HepG2 (cell line): ENCODE data around the gene PPP6R2. TPM values are rescaled to one million over a fixed set of nuclear protein-coding genes. Genes with fewer than 3 reads are reported as not detected.
"Not testable (repeated sequence)": the region's sequence is repeated elsewhere in the genome, so short reads cannot be mapped to it uniquely, and the experiment has no call there.

ENCODE experiments used
- ATAC-seq: fragments of 200-7000 bp; cut with Tn5 transposase; 3 replicates; pipeline ENCODE4 v1.9.1; 2020; ENCODE audit warnings: mild to moderate bottlenecking, moderate library complexity
- BruUV-seq: library from RNA; stranded (reverse); fragments of 400-500 nt; replicated peaks from 2 replicates; lab custom pipeline; 2021; lab: Mats Ljungman, UMichigan
- CTCF ChIA-PET: fragments of 300-600 bp; formaldehyde crosslinking; extraction: SDS; loops from one replicate; lab custom pipeline; 2021; ENCODE audit warnings: low total read pairs, inconsistent platforms, low intra/inter-chr PET ratio; lab: Yijun Ruan, JAX
- POLR2A ChIA-PET: fragments of 350-600 bp; sonication (Branson Sonifier 250); formaldehyde crosslinking; loops from one replicate; lab custom pipeline; 2020; ENCODE audit warnings: antibody characterized with exemption, inconsistent platforms; lab: Yijun Ruan, JAX
- DNase-seq: peaks from one replicate; pipeline ENCODE4 v3.0.0-alpha.2; 2015; ENCODE audit warnings: low spot score
- FAIRE-seq: peaks from 3 replicates; lab custom pipeline; 2011; peaks lifted over from hg19 to GRCh38; lab: Jason Lieb, UNC
- H2AFZ ChIP-seq: one replicate; pipeline ENCODE4 v1.6.1; 2011; ENCODE audit warnings: low read length, inconsistent platforms
- H3K27ac ChIP-seq: fragments of 300-600 bp; 3 replicates; pipeline ENCODE4 v1.8.0; 2011; ENCODE audit warnings: mixed run types, mild to moderate bottlenecking, mixed read lengths, low read length, inconsistent platforms; ENCODE audit not compliant: insufficient read depth; ENCODE audit errors: extremely low read length
- H3K27me3 ChIP-seq, 2 experiments: fragments of 200-600 bp in 1 of 2; 2 replicates in 1 of 2; 3 replicates in 1 of 2; pipeline versions ENCODE4 v1.6.0 to v1.8.0; 2011; ENCODE audit warnings: low read length in 2 of 2, mild to moderate bottlenecking in 2 of 2, moderate library complexity in 2 of 2, inconsistent platforms in 1 of 2; ENCODE audit not compliant: insufficient read depth in 2 of 2, control insufficient read depth in 1 of 2
- H3K36me3 ChIP-seq, 2 experiments: fragments of 200-600 bp in 1 of 2; replicated peaks in 1 of 2; 2 replicates in 1 of 2; 3 replicates in 1 of 2; pipeline versions ENCODE4 v1.5.1 to v1.8.0; 2011; ENCODE audit warnings: low read length in 2 of 2, inconsistent platforms in 1 of 2; ENCODE audit not compliant: insufficient read depth in 2 of 2, control insufficient read depth in 1 of 2
- H3K4me1 ChIP-seq: 2 replicates; pipeline ENCODE4 v1.5.1; 2012; ENCODE audit warnings: low read length, inconsistent platforms; ENCODE audit not compliant: insufficient read depth
- H3K4me2 ChIP-seq: 2 replicates; pipeline ENCODE4 v1.6.0; 2011; ENCODE audit warnings: low read depth, low read length, inconsistent platforms
- H3K4me3 ChIP-seq, 3 experiments: fragments of 200-600 bp in 1 of 3; sonication (generic), shearing (Covaris generic) in 1 of 3; replicated peaks in 1 of 3; 2 replicates each; pipeline ENCODE4 v1.5.1; 2011 to 2016; ENCODE audit warnings: low read length in 3 of 3, inconsistent platforms in 2 of 3, low read depth in 2 of 3, mild to moderate bottlenecking in 2 of 3, control low read depth in 1 of 3, mixed read lengths in 1 of 3; ENCODE audit not compliant: insufficient read depth in 1 of 3
- H3K79me2 ChIP-seq: one replicate; pipeline ENCODE4 v1.6.1; 2011; ENCODE audit warnings: low read length, inconsistent platforms; ENCODE audit not compliant: insufficient read depth
- H3K9ac ChIP-seq: 2 replicates; pipeline ENCODE4 v1.6.0; 2011; ENCODE audit warnings: mild to moderate bottlenecking, low read depth, low read length, inconsistent platforms; ENCODE audit not compliant: insufficient read depth
- H3K9me3 ChIP-seq: 2 replicates; pipeline ENCODE4 v1.5.1; 2012; ENCODE audit warnings: mild to moderate bottlenecking, low read length
- H4K20me1 ChIP-seq: 2 replicates; pipeline ENCODE4 v1.6.0; 2011; ENCODE audit warnings: inconsistent platforms, mild to moderate bottlenecking, low read length, moderate library complexity; ENCODE audit not compliant: insufficient read depth
- TOE1 ChIP-seq: sonication (generic); formaldehyde crosslinking; IDR thresholded peaks from 2 replicates; pipeline ENCODE4 v1.4.0; 2020; ENCODE audit warnings: mild to moderate bottlenecking, missing genetic modification reagents
- ZNF232 ChIP-seq: sonication (generic); formaldehyde crosslinking; IDR thresholded peaks from 2 replicates; pipeline ENCODE4 v1.4.0; 2020; ENCODE audit warnings: missing genetic modification reagents, borderline replicate concordance
- WGBS: methylation state at CpG from one replicate; pipeline ENCODE4 v1.1.6; 2017; ENCODE audit warnings: low lambda C conversion rate; 5-methylcytosine and 5-hydroxymethylcytosine counted together
- in situ Hi-C: cut with HindIII; loops from 2 replicates; pipeline ENCODE4 v1.10.0; 2017; ENCODE audit warnings: low pct_unique_long_range_greater_than_20kb; ENCODE audit not compliant: extremely low pct_ligation_motif_present
- intact Hi-C: fragments of 100-400 bp; cut with micrococcal nuclease; formaldehyde crosslinking; loops from one replicate; pipeline ENCODE4 v1.10.0; 2022; ENCODE audit not compliant: unreplicated experiment
- polyA plus RNA-seq, 8 experiments: library from polyadenylated mRNA; depleted of rRNA in 3 of 8; stranded (reverse) in 7 of 8; unstranded in 1 of 8; fragments of >200 nt; fragmentation: Illumina TruSeq in 4 of 8; extraction: Trizol in 4 of 8; gene quantifications; 2 replicates each; pipeline versions ENCODE4 v1.2.1 to v1.2.3, GENCODE V29; 2011 to 2016; ENCODE audit warnings: low read depth in 4 of 8, missing spikeins in 1 of 8, mixed read lengths in 1 of 8; ENCODE audit not compliant: insufficient read depth in 1 of 8
- total RNA-seq, 5 experiments: library from RNA; depleted of rRNA; stranded (reverse); fragments of >200 nt; fragmentation: Illumina TruSeq; extraction: Trizol; gene quantifications; 2 replicates each; pipeline ENCODE4 v1.2.3, GENCODE V29; 2016; ENCODE audit warnings: low read depth in 1 of 5
- TF ChIP-seq, protein P1 (sequence below): sonication (generic); formaldehyde crosslinking; IDR thresholded peaks from 2 replicates; pipeline ENCODE4 v1.5.0; 2020; ENCODE audit warnings: mild to moderate bottlenecking, missing genetic modification reagents
- TF ChIP-seq, protein P2 (sequence below): sonication (generic); formaldehyde crosslinking; IDR thresholded peaks from 2 replicates; pipeline ENCODE4 v1.4.0; 2020; ENCODE audit warnings: missing genetic modification reagents, mild to moderate bottlenecking, borderline replicate concordance
- TF ChIP-seq, protein P3 (sequence below): sonication (generic); formaldehyde crosslinking; IDR thresholded peaks from 2 replicates; pipeline ENCODE4 v1.5.0; 2020; ENCODE audit warnings: mild to moderate bottlenecking, missing genetic modification reagents, borderline replicate concordance
- TF ChIP-seq, protein P4 (sequence below): sonication (generic); formaldehyde crosslinking; IDR thresholded peaks from 2 replicates; pipeline ENCODE4 v1.8.1; 2023; ENCODE audit warnings: mild to moderate bottlenecking, missing genetic modification reagents

The PPP6R2 gene
- total and polyA plus RNA-seq, 2 of the 13 experiments (the other 11 are each of a cell fraction or from before 2014, with no cell fraction given): 55.0 to 102 TPM

DNA sequence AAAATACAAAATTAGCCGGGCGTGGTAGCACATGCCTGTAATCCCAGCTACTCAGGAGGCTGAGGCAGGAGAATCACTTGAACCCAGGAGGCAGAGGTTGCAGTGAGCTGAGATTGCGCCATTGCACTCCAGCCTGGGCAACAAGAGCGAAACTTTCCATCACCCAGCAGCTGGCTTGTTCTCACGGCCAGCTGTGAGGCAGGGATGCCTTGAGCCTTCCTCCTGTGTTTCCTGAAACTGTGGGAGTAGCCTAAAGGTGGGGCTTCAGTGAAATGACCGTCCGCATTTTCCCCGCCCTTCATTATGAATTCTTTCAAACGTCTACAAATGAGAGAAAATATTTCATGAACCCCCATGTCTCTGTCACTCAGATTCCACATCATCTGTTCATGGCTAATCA is 65.8 kb downstream of the PPP6R2 start:
- intact Hi-C loops, CTCF ChIA-PET, POLR2A ChIA-PET, H3K4me1 ChIP-seq, DNase-seq, H3K9me3 ChIP-seq, H3K27ac ChIP-seq, H3K4me2 ChIP-seq, H2AFZ ChIP-seq, BruUV-seq, H3K4me3 ChIP-seq, H3K9ac ChIP-seq, FAIRE-seq, in situ Hi-C loops, ATAC-seq, H3K27me3 ChIP-seq, H3K79me2 ChIP-seq: not testable (repeated sequence)
- Histone ChIP-seq H4K20me1 (peaks cover 10% of the 10 kb centered on the region; the same call in 1 of the 2 replicates), H3K36me3 (peaks cover 22 to 48% of the 10 kb centered on the region in 2 experiments)
- WGBS: 94% methylated on average over 8 of the region's 9 CpGs
- TF ChIP-seq, protein P1, sequence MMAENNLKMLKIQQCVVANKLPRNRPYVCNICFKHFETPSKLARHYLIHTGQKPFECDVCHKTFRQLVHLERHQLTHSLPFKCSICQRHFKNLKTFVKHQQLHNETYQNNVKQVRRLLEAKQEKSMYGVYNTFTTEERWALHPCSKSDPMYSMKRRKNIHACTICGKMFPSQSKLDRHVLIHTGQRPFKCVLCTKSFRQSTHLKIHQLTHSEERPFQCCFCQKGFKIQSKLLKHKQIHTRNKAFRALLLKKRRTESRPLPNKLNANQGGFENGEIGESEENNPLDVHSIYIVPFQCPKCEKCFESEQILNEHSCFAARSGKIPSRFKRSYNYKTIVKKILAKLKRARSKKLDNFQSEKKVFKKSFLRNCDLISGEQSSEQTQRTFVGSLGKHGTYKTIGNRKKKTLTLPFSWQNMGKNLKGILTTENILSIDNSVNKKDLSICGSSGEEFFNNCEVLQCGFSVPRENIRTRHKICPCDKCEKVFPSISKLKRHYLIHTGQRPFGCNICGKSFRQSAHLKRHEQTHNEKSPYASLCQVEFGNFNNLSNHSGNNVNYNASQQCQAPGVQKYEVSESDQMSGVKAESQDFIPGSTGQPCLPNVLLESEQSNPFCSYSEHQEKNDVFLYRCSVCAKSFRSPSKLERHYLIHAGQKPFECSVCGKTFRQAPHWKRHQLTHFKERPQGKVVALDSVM: 0 out of 2 replicates have a peak, but pooled peaks have one; percentile 14

DNA sequence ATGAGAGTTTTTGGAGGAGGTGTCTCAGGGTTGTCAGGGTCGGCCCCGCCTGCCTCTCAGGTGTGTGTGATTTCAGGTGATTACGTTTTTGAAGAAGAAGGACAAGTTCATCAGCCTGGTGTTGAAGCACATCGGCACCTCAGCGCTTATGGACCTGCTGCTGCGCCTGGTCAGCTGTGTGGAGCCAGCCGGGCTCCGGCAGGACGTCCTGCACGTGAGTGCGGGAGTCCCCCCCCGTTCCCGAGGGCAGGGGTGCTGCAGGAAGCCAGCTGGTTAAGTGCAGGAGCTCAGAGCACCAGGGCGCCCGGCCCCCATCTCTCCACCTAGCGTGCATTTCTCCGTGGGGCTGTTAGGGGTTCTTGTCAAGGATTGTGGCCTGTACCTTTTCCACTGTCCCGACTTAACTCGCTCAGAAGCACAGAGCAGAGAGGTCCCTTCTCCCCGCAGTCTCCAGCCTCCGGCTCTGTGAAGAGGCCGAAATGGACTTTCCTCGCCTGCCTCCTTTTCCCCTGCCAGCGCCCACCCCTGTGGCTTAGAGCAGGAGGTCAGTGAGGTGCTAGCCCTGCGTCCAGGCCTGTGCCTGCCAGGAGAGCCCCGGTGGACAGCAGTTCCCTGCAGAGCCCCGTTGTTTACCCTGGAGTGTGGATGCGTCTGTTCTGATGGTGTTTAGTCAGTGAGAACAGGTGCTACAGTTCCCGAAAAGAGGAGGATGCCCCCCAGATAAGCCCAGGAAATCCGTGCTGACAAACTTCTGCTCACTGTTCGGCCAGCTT is 71.5 kb downstream of the PPP6R2 start:
- no peak; the same call in 2 of the 3 replicates for ATAC-seq
- in situ Hi-C loops: no loop called here
- TF ChIP-seq, protein P2, sequence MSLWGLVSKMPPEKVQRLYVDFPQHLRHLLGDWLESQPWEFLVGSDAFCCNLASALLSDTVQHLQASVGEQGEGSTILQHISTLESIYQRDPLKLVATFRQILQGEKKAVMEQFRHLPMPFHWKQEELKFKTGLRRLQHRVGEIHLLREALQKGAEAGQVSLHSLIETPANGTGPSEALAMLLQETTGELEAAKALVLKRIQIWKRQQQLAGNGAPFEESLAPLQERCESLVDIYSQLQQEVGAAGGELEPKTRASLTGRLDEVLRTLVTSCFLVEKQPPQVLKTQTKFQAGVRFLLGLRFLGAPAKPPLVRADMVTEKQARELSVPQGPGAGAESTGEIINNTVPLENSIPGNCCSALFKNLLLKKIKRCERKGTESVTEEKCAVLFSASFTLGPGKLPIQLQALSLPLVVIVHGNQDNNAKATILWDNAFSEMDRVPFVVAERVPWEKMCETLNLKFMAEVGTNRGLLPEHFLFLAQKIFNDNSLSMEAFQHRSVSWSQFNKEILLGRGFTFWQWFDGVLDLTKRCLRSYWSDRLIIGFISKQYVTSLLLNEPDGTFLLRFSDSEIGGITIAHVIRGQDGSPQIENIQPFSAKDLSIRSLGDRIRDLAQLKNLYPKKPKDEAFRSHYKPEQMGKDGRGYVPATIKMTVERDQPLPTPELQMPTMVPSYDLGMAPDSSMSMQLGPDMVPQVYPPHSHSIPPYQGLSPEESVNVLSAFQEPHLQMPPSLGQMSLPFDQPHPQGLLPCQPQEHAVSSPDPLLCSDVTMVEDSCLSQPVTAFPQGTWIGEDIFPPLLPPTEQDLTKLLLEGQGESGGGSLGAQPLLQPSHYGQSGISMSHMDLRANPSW (CRISPR knock-in tag): no peak
- TF ChIP-seq ZNF232 (CRISPR knock-in tag): no peak
- no peak for TF ChIP-seq TOE1
- TF ChIP-seq, protein P3, sequence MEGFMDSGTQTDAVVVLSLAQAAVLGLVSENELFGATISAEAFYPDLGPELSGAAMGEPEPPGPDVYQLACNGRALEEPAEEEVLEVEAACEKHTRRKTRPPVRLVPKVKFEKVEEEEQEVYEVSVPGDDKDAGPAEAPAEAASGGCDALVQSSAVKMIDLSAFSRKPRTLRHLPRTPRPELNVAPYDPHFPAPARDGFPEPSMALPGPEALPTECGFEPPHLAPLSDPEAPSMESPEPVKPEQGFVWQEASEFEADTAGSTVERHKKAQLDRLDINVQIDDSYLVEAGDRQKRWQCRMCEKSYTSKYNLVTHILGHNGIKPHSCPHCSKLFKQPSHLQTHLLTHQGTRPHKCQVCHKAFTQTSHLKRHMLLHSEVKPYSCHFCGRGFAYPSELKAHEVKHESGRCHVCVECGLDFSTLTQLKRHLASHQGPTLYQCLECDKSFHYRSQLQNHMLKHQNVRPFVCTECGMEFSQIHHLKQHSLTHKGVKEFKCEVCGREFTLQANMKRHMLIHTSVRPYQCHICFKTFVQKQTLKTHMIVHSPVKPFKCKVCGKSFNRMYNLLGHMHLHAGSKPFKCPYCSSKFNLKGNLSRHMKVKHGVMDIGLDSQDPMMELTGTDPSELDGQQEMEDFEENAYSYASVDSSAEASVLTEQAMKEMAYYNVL (CRISPR knock-in tag): no peak
- TF ChIP-seq, protein P4, sequence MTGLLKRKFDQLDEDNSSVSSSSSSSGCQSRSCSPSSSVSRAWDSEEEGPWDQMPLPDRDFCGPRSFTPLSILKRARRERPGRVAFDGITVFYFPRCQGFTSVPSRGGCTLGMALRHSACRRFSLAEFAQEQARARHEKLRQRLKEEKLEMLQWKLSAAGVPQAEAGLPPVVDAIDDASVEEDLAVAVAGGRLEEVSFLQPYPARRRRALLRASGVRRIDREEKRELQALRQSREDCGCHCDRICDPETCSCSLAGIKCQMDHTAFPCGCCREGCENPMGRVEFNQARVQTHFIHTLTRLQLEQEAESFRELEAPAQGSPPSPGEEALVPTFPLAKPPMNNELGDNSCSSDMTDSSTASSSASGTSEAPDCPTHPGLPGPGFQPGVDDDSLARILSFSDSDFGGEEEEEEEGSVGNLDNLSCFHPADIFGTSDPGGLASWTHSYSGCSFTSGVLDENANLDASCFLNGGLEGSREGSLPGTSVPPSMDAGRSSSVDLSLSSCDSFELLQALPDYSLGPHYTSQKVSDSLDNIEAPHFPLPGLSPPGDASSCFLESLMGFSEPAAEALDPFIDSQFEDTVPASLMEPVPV (CRISPR knock-in tag): no peak

More for the DNA sequence above, 71.5 kb downstream of the PPP6R2 start:
- H3K4me3 ChIP-seq: no peak overlapping the region
- POLR2A ChIA-PET: no interaction called here
- no peak overlapping the region for H3K27ac ChIP-seq
- H3K27me3 ChIP-seq: no peaks in the 10 kb centered on the region
- DNase-seq (no peak), FAIRE-seq (no peak)
- H3K9ac ChIP-seq: no peak overlapping the region
- BruUV-seq: no TSS peak
- H3K79me2 ChIP-seq: no peaks in the 10 kb centered on the region
- CTCF ChIA-PET: no interaction called here
- intact Hi-C loops: no loop called here
- WGBS: 96% methylated on average over 25 of the region's 31 CpGs
- peaks cover 36 to 71% of the 10 kb centered on the region in 2 experiments for H3K36me3 ChIP-seq
- H3K4me2 ChIP-seq: no peak overlapping the region
- no peaks in the 10 kb centered on the region for H3K9me3 ChIP-seq
- no peaks in the 10 kb centered on the region for H4K20me1 ChIP-seq
- H3K4me1 ChIP-seq: no peaks in the 10 kb centered on the region; the same call in 1 of the 2 replicates
- no peak overlapping the region for H2AFZ ChIP-seq
